GM19452 (cell line): ENCODE measurements around the gene RAD51B.

Experiments
- ATAC-seq: cut with Tn5 transposase; IDR thresholded peaks from one replicate; pipeline ENCODE4 v1.9.1; 2021; ENCODE audit not compliant: unreplicated experiment

Gene RAD51B

DNA sequence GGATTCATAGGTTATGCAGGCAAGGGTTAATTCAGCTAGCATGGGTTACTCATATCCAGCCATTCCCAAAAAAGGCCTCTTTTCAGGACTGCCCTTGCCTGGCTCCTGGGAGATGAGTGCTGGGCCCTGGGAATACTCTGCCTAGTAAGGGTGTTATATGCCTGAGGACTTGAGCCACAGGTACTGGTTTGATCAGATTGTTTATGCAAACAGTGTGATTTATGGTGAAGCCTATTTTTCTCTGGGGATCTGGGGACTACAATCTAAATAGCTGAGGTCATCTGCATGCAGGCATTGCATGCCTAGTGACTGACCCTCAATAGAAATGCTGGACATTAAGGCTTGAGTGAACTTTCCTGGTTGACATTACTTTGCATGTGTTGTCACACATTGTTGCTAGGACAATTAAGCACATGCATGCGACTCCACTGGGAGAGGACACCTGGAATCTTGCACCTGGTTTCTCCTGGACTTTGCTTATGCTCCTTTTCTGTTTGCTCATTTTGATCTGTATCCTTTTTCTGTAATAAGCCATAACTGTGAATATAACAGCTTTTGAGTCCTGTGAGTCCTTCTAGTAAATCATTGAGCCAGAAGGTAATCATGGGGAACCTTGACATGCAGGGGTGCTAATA lies 73.0 kb downstream of the RAD51B start:
- ATAC-seq, result no peak

DNA sequence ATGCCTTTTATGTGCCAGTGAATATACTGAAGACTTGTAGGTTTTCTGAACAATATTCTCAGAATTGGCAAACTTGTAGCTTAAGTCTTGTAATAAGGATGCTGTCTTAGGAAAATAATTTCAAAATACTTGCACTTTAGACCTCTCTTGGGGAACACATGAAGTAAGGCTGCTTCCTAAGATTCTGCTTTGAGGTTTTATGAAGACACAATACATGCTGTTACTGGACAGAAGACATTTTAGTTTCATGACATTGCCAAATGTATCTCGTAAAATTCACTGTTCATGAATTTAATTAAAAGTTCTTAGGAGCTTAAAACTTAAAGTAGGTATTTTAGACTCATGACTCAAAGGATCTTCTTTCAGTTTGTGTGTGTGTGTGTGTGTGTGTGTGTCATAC lies 80.7 kb downstream of the RAD51B start:
- ATAC-seq, result no peak

DNA sequence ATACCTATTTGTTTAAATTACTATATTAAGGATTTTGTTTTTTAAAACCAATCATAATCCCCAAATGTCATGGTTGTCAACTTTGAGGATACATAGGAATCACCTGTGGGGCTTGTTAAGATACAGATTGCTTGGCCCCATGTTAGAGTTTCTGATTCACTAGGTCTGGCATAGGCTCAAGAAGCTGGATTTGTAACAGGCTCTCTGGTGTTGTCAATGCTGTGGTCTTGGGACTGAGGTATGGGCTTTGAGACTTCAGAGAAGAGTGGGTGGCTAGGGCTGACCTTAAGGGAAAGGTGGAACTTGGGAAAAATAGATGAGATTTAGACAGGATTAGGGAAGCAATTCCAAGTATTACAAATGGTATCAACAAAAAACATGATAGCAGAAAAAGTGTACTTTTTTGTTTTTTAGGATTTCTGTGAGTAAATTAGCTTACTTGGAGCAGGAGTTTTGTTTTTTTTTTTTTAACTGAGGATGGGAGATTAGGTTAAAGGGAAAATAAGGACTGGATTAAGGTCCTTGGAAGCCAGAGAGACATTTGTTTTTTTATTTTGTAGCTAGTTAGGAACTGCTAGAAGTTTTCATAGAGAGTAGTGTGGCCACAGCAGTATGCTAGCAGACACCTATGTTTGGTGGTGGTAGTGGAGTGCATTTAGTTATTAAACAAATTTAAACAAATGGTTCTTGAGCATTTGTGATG lies 88.6 kb downstream of the RAD51B start:
- no peak for ATAC-seq

GRCh38 chr14:67911562-67911961 lies 92.0 kb downstream of the RAD51B start:
- no peak for ATAC-seq

- ATAC-seq, result no peak
Measured at GRCh38 chr14:67916430-67916829, 96.9 kb downstream of the RAD51B start.

DNA sequence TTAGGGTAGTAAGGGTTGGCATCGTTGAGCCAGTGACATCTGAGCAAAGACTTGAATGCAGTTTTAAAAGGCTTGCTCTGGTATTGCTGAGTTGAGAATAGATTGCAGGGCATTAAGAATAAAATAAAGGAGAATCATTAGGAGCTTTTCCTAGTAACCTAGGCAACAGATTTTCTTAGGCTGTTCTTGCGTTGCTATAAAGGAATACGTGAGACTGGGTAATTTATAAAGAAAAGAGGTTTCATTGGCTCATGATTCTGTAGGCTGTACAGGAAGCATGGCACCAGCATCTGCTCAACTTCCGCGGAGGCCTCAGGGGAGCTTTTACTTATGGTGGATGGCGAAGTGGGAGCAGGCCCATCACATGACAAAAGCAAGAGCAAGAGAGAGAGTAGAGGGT lies 97.4 kb downstream of the RAD51B start:
- no peak for ATAC-seq

GRCh38 chr14:67918838-67919237 lies 99.3 kb downstream of the RAD51B start:
- no peak for ATAC-seq

- ATAC-seq, result no peak
Measured at GRCh38 chr14:67919259-67920032, 99.9 kb downstream of the RAD51B start.

DNA sequence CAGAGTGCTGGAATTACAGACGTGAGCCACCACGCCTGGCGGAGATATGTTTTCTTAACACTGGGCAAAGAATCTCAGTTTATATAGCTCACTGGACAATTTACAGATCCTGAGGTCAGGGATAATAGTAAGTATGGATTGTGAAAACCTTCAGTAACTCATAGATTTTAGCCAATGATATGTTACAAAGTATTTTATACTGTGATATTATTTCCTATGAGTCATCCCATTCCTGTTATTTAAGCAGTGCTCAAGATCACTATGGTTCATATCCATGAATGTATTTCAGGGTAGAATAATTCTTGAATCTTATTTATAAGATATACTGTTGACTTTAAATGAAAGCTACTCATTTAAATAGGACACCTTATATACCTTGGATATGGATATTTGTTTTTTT lies 107.2 kb downstream of the RAD51B start:
- no peak for ATAC-seq

DNA sequence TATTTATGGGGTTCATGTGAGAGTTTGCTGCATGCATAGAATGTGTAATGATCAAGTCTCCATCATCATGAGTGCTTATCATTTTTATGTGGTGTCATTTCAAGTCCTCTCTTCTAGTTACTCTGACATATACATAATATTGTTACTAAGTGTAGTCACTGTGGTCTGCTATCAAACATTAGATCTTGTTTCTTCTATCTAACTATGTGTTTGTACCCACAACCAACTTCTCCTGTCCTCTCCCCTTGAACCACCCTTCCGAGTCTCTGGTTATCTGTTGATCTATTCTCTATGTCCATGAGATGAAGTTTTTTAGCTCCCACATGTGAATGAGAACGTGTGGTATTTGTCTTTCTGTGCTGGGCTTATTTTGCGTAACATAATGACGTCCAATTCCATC lies 107.7 kb downstream of the RAD51B start:
- ATAC-seq, result no peak

DNA sequence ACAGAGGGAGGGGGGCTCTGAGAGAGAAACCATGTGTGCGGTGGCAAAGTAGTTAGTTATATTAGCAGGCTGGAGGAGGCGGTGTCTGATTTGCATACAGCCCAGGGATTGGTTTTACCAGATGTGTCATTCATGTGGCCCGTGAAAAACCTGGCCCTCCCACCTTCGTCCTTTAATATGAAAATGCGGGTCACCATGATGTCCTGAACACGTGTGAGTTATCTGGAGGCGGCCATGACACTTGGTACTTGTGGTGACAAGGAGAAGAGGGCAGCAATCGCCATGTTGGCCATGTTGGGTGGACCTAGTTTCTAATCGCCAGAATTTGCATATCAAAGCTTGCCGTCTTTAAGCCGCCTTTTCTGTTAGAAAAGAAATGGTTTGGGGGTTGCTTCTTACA lies 108.8 kb downstream of the RAD51B start:
- no peak for ATAC-seq

- no peak for ATAC-seq
Measured at GRCh38 chr14:67932708-67933246, 113.2 kb downstream of the RAD51B start.

DNA sequence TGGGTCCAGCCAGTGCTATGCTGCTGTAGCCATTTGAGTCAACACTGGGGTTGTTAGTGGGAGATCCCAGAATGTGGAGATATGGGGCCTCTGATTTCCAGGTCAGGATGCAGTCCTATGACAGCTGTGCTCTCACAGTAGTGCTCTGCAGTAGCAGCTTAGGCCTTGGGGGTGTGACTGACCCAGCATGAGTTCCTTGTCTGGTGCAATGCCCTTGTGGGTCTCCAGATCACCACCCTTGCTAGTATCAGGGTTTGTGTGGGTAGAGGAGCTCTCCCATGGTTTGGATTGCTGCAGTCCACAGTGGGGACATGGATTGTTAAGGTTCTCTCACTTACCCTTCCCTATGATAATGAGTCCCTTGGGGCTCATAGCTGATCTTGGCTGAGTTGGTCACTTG lies 113.7 kb downstream of the RAD51B start:
- ATAC-seq, result no peak

GRCh38 chr14:67934087-67934486 lies 114.5 kb downstream of the RAD51B start:
- no peak for ATAC-seq

GRCh38 chr14:67934862-67935261 lies 115.3 kb downstream of the RAD51B start:
- no peak for ATAC-seq

DNA sequence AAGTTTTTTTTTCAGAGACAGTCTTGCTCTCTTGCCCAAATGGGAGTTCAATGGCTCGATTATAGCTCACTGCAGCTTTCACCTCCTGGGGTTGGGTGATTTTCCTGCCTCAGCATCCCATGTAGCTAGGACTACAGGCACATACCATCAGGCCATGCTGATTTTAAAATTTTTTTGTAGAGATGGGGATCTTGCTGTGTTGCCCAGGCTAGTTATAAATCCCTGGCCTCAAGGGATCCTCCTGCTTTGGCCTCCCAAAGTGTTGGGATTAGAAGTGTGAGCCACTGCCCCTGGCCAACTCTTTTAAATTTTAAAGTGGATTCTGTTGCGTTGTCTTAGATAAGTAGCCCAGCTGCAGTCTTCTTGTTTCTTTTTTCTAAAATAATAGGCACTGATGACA lies 115.8 kb downstream of the RAD51B start:
- ATAC-seq, result no peak

DNA sequence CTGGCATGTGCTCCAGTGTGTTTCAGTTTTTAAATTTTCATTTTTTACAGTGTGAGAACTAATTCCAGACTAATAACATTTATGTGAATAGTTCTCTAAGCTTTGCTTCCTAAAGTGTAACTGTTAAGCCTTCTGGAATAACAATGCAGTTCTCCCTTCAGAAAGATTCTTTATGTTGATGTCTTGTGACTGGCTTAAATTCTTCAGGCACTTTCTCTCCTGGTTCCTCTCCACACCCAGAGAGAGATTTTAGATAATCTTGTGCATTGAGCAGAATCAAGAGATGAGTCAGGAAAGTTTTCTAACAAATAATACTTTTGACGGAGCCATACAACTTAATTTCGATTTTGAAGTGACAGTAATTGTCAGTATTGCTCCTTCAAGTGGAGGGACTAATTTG lies 118.5 kb downstream of the RAD51B start:
- no peak for ATAC-seq

DNA sequence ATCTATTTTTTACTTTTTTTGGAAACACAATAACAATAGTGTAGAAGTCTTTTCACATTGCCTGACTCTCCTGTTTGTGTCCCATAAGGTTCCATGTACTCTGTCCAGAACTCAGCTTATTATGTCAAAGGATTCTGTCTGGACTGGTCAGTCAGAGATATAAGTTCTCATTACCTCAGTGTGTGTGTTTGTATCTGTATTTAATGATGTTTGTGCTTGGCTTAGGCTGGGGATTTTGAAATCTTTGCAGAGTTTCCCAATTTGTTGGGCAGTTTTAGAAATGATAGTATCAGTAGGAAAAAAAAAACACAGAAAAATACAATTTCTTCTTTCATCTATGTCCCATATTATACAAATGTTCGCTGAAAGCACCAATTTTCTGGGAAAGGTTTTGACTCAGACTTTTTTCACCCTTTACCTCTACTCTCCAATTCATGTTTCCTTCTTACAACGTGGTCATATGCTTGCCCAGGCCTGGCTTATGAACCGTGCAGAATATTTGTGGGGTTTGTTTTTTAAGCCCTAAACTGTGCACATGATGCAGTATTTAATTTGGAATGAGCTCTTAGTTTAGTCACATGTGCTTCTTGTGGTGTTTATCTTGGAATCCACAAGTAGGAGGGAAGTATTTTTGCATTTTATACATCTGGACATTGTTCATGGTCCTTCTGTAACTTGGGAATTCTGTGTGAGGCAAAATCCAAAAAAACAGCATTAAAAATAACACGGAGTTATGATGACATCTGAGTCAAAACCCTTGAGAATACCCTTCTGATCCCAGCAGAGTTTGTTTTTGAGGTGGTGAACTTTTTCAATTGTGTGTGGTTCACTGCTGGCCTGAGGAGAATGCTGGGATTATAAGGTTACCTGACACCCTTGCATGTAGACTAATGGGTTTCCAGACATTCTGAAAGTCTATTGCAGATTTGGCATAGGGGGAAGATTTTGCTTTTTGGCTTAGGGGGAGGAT lies 121.2 kb downstream of the RAD51B start:
- ATAC-seq, result no peak

GRCh38 chr14:67941456-67942018 lies 122.0 kb downstream of the RAD51B start:
- no peak for ATAC-seq

GRCh38 chr14:67942080-67942710 lies 122.6 kb downstream of the RAD51B start:
- ATAC-seq, result no peak
